SKM-1 treated with dmso at 0.1 percent for 144 hours (cell line): ENCODE measurements around the gene RCOR1.
"Not testable (repeated sequence)": the region's sequence is repeated elsewhere in the genome, so short reads cannot be mapped to it uniquely, and the experiment has no call there.

ENCODE experiments used
- DNase-seq: peaks from one replicate; lab custom pipeline; 2025; ENCODE audit not compliant: unreplicated experiment; lab: John Stamatoyannopoulos, UW

Gene RCOR1

GRCh38 chr14:102739190-102739469, 146.7 kb downstream of the RCOR1 start:
- no peak for DNase-seq

GRCh38 chr14:102746634-102747438, 154.4 kb downstream of the RCOR1 start:
- no peak for DNase-seq

- DNase-seq: no peak
These were observed 156.4 kb downstream of the RCOR1 start for GRCh38 chr14:102748806-102749205.

GRCh38 chr14:102749393-102750305, 157.2 kb downstream of the RCOR1 start:
- DNase-seq: no peak

- no peak for DNase-seq
These were observed 157.9 kb downstream of the RCOR1 start for GRCh38 chr14:102750376-102750775.

GRCh38 chr14:102751088-102751487, 158.6 kb downstream of the RCOR1 start:
- no peak for DNase-seq

GRCh38 chr14:102752239-102752847, 159.9 kb downstream of the RCOR1 start:
- DNase-seq: no peak

GRCh38 chr14:102754370-102755262, 162.2 kb downstream of the RCOR1 start:
- no peak for DNase-seq

- no peak for DNase-seq
These were observed 165.2 kb downstream of the RCOR1 start for GRCh38 chr14:102757646-102758045.

GRCh38 chr14:102758087-102758486, 165.6 kb downstream of the RCOR1 start:
- DNase-seq: no peak

- no peak for DNase-seq
These were observed 167.2 kb downstream of the RCOR1 start for GRCh38 chr14:102759456-102760187.

- DNase-seq: no peak
These were observed 168.2 kb downstream of the RCOR1 start for GRCh38 chr14:102760496-102761193.

- DNase-seq: no peak
These were observed 168.8 kb downstream of the RCOR1 start for GRCh38 chr14:102761206-102761605.

- no peak for DNase-seq
These were observed 171.8 kb downstream of the RCOR1 start for GRCh38 chr14:102764220-102764671.

- DNase-seq: not testable (repeated sequence)
These were observed 173.3 kb downstream of the RCOR1 start for GRCh38 chr14:102765770-102766169.

- peak; percentile 63 for DNase-seq
These were observed 176.0 kb downstream of the RCOR1 start for GRCh38 chr14:102768223-102769048.

- DNase-seq: no peak
These were observed 176.5 kb downstream of the RCOR1 start for GRCh38 chr14:102769049-102769327.

GRCh38 chr14:102770147-102771123, 178.0 kb downstream of the RCOR1 start:
- DNase-seq: no peak
